WTC11 (cell line): Measurements from ENCODE around the gene SLC35B3. TPM values are rescaled to one million over a fixed set of nuclear protein-coding genes. Genes with fewer than 3 reads are reported as not detected.

ENCODE experiments used
- ATAC-seq: fragments of 200-7000 bp; cut with Tn5 transposase; 2 replicates; pipeline ENCODE4 v1.10.0; 2021; ENCODE audit warnings: mild to moderate bottlenecking, moderate library complexity
- CTCF ChIA-PET: fragments of 300-600 bp; sonication (Branson Sonifier 250); formaldehyde crosslinking; loops from one replicate; lab custom pipeline; 2021; ENCODE audit warnings: antibody characterized with exemption; lab: Charles Lee
- POLR2A ChIA-PET: fragments of 350-600 bp; sonication (Branson Sonifier 250); formaldehyde crosslinking; loops from one replicate; lab custom pipeline; 2021; ENCODE audit warnings: antibody characterized with exemption; lab: Charles Lee
- DNase-seq: peaks from one replicate; pipeline ENCODE4 v3.0.0; 2021; ENCODE audit warnings: low spot score
- H3K27ac Mint-ChIP-seq: 2 replicates; pipeline ENCODE4 v1.8.0; 2021; ENCODE audit warnings: mixed read lengths
- H3K27me3 Mint-ChIP-seq: 2 replicates; pipeline ENCODE4 v1.8.0; 2021; ENCODE audit warnings: low read depth, mild to moderate bottlenecking, moderate library complexity, mixed read lengths
- H3K36me3 Mint-ChIP-seq: 2 replicates; pipeline ENCODE4 v1.8.0; 2021; ENCODE audit warnings: mixed read lengths
- H3K4me1 Mint-ChIP-seq: 2 replicates; pipeline ENCODE4 v1.8.0; 2022; ENCODE audit warnings: mixed read lengths
- H3K4me3 Mint-ChIP-seq: 2 replicates; pipeline ENCODE4 v1.8.0; 2021; ENCODE audit warnings: mild to moderate bottlenecking, moderate library complexity, mixed read lengths
- H3K9me3 Mint-ChIP-seq: 2 replicates; pipeline ENCODE4 v1.8.0; 2021; ENCODE audit warnings: mixed read lengths
- EMX1 ChIP-seq: fragments of 250-450 bp; sonication (Bioruptor Pico); IDR thresholded peaks from 2 replicates; pipeline ENCODE4 v1.8.0; 2021; ENCODE audit warnings: mild to moderate bottlenecking
- ESRRA ChIP-seq: sonication (generic); formaldehyde crosslinking; IDR thresholded peaks from 2 replicates; pipeline ENCODE4 v1.8.1; 2022; ENCODE audit warnings: mild to moderate bottlenecking, missing genetic modification reagents, borderline replicate concordance
- JAZF1 ChIP-seq: fragments of 250-450 bp; sonication (Bioruptor Pico); IDR thresholded peaks from 2 replicates; pipeline ENCODE4 v1.9.0; 2021; ENCODE audit warnings: moderate library complexity, mild to moderate bottlenecking, inconsistent platforms
- NFATC4 ChIP-seq: fragments of 250-450 bp; sonication (Bioruptor Pico); IDR thresholded peaks from 2 replicates; pipeline ENCODE4 v1.9.0; 2021; ENCODE audit warnings: mild to moderate bottlenecking
- NR2C2 ChIP-seq: sonication (generic); formaldehyde crosslinking; IDR thresholded peaks from 2 replicates; pipeline ENCODE4 v1.8.0; 2022; ENCODE audit warnings: mild to moderate bottlenecking, missing genetic modification reagents
- NR3C1 ChIP-seq: sonication (generic); formaldehyde crosslinking; conservative IDR thresholded peaks from 2 replicates; pipeline ENCODE4 v1.8.1; 2023; ENCODE audit warnings: low read depth, mild to moderate bottlenecking, missing genetic modification reagents
- TEAD1 ChIP-seq: sonication (generic); formaldehyde crosslinking; IDR thresholded peaks from 2 replicates; pipeline ENCODE4 v1.8.0; 2022; ENCODE audit warnings: mild to moderate bottlenecking, missing genetic modification reagents
- total RNA-seq: library from RNA; stranded (reverse); gene quantifications from 3 replicates; pipeline ENCODE4 v1.2.3, GENCODE V29; 2021
- TF ChIP-seq, protein P1 (sequence below): fragments of 250-450 bp; sonication (Bioruptor Pico); IDR thresholded peaks from 2 replicates; pipeline ENCODE4 v1.9.0; 2021; ENCODE audit warnings: mild to moderate bottlenecking
- TF ChIP-seq, protein P2 (sequence below): fragments of 250-450 bp; sonication (Bioruptor Pico); IDR thresholded peaks from 2 replicates; pipeline ENCODE4 v1.8.0; 2021; ENCODE audit warnings: mild to moderate bottlenecking
- TF ChIP-seq, protein P3 (sequence below): sonication (generic); formaldehyde crosslinking; IDR thresholded peaks from 2 replicates; pipeline ENCODE4 v1.8.1; 2023; ENCODE audit warnings: mild to moderate bottlenecking, moderate library complexity, missing genetic modification reagents
- TF ChIP-seq, protein P4 (sequence below): sonication (generic); formaldehyde crosslinking; IDR thresholded peaks from 2 replicates; pipeline ENCODE4 v1.8.0; 2023; ENCODE audit warnings: missing genetic modification reagents, mild to moderate bottlenecking, borderline replicate concordance
- TF ChIP-seq, protein P5 (sequence below): sonication (generic); formaldehyde crosslinking; IDR thresholded peaks from 2 replicates; pipeline ENCODE4 v1.8.1; 2023; ENCODE audit warnings: mild to moderate bottlenecking, missing genetic modification reagents, borderline replicate concordance
- TF ChIP-seq, protein P6 (sequence below): sonication (generic); formaldehyde crosslinking; IDR thresholded peaks from 2 replicates; pipeline ENCODE4 v1.8.1; 2023; ENCODE audit warnings: mild to moderate bottlenecking, missing genetic modification reagents
- TF ChIP-seq, protein P7 (sequence below): sonication (generic); formaldehyde crosslinking; IDR thresholded peaks from 2 replicates; pipeline ENCODE4 v1.8.0; 2023; ENCODE audit warnings: mild to moderate bottlenecking, missing genetic modification reagents

The SLC35B3 gene
- total RNA-seq, 1 experiment from 2014 or later = 8.4 TPM

DNA sequence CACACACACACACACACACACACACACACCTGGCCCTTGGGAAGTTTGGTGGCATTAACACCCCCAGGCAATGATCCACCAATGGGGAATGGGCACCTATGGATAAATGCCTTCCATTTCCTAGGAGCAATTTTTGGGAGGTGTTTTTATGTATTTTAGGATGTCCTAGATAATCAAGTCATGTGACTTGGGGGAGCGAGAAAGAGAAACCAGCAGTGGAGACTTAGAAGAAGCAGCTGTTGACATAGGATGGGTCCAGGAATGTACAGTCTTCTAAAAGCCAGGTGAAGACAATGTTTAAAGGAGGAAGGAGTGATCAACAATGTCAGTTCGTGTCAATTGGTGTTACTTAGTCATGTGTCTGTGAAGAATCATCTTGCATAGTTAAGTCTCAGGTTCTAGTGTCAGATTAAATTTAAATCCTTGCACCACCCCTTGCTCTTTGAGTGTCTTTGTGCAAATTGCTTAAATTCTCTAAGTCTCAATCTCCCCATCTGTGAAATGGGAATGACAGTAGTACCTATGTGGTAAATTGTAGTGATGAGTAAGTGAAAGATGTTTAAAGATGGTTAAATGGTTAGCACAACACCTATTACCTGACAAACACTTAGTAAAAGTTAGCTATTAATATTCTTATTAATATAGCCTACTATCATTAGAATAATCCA is 4.4 kb upstream of the SLC35B3 start:
- H3K4me1 Mint-ChIP-seq = peaks cover 9% of the 10 kb centered on the region
- TF ChIP-seq NR3C1 (CRISPR knock-in tag) (no peak), TEAD1 (CRISPR knock-in tag) (no peak), JAZF1 (CRISPR knock-in tag) (no peak)
- TF ChIP-seq, protein P1, sequence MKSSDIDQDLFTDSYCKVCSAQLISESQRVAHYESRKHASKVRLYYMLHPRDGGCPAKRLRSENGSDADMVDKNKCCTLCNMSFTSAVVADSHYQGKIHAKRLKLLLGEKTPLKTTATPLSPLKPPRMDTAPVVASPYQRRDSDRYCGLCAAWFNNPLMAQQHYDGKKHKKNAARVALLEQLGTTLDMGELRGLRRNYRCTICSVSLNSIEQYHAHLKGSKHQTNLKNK (CRISPR knock-in tag) = no peak
- ChIA-PET POLR2A (no interaction called here), CTCF (no interaction called here)
- no peaks in the 10 kb centered on the region; the same call in 1 of the 2 replicates for H3K27me3 Mint-ChIP-seq
- H3K27ac Mint-ChIP-seq = no peak overlapping the region
- H3K36me3 Mint-ChIP-seq = no peaks in the 10 kb centered on the region
- no peak overlapping the region for H3K4me3 Mint-ChIP-seq
- 0 out of 2 replicates have a peak, but pooled peaks cover 5% of the 10 kb centered on the region for H3K9me3 Mint-ChIP-seq
- DNase-seq = no peak
- no peak for ATAC-seq

DNA sequence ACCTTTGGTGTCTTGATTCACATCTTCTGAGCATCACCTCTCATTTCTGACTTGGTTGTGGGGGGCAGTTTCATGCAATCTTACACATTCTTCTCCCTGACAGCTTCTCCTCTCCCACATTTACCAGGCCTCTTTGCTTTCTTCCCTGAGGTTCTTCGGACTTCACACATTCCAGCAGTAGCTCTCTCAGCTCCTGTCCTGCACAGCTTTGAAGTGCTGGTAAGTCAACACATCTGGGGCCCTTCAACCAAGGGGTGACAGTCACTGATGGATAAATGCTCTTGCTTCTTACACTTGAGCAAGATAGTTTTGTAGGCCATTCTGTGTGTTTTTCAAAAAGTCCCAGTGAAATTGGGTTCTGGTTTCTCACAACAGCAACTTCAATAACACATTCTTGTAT is 2.5 kb upstream of the SLC35B3 start:
- Mint-ChIP-seq H3K4me1 (peaks cover 22% of the 10 kb centered on the region), H3K36me3 (no peaks in the 10 kb centered on the region), H3K9me3 (no peaks in the 10 kb centered on the region), H3K27ac (no peak overlapping the region), H3K4me3 (no peak overlapping the region), H3K27me3 (no peaks in the 10 kb centered on the region; the same call in 1 of the 2 replicates)
- ChIA-PET POLR2A (no interaction called here), CTCF (interaction anchor here (1.1 kb wide), 1 partner anchor 44 kb away, joined by 3 read pairs; no protein-coding TSS in a partner anchor)
- DNase-seq = no peak
- no peak for ATAC-seq
- TF ChIP-seq, protein P2, sequence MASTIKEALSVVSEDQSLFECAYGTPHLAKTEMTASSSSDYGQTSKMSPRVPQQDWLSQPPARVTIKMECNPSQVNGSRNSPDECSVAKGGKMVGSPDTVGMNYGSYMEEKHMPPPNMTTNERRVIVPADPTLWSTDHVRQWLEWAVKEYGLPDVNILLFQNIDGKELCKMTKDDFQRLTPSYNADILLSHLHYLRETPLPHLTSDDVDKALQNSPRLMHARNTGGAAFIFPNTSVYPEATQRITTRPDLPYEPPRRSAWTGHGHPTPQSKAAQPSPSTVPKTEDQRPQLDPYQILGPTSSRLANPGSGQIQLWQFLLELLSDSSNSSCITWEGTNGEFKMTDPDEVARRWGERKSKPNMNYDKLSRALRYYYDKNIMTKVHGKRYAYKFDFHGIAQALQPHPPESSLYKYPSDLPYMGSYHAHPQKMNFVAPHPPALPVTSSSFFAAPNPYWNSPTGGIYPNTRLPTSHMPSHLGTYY (CRISPR knock-in tag) = no peak
- TF ChIP-seq TEAD1 (CRISPR knock-in tag) (no peak), EMX1 (CRISPR knock-in tag) (no peak), NR2C2 (no peak), NFATC4 (CRISPR knock-in tag) (no peak), ESRRA (CRISPR knock-in tag) (no peak)
- TF ChIP-seq, protein P3, sequence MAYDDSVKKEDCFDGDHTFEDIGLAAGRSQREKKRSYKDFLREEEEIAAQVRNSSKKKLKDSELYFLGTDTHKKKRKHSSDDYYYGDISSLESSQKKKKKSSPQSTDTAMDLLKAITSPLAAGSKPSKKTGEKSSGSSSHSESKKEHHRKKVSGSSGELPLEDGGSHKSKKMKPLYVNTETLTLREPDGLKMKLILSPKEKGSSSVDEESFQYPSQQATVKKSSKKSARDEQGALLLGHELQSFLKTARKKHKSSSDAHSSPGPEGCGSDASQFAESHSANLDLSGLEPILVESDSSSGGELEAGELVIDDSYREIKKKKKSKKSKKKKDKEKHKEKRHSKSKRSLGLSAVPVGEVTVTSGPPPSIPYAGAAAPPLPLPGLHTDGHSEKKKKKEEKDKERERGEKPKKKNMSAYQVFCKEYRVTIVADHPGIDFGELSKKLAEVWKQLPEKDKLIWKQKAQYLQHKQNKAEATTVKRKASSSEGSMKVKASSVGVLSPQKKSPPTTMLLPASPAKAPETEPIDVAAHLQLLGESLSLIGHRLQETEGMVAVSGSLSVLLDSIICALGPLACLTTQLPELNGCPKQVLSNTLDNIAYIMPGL (CRISPR knock-in tag) = no peak
- TF ChIP-seq, protein P4, sequence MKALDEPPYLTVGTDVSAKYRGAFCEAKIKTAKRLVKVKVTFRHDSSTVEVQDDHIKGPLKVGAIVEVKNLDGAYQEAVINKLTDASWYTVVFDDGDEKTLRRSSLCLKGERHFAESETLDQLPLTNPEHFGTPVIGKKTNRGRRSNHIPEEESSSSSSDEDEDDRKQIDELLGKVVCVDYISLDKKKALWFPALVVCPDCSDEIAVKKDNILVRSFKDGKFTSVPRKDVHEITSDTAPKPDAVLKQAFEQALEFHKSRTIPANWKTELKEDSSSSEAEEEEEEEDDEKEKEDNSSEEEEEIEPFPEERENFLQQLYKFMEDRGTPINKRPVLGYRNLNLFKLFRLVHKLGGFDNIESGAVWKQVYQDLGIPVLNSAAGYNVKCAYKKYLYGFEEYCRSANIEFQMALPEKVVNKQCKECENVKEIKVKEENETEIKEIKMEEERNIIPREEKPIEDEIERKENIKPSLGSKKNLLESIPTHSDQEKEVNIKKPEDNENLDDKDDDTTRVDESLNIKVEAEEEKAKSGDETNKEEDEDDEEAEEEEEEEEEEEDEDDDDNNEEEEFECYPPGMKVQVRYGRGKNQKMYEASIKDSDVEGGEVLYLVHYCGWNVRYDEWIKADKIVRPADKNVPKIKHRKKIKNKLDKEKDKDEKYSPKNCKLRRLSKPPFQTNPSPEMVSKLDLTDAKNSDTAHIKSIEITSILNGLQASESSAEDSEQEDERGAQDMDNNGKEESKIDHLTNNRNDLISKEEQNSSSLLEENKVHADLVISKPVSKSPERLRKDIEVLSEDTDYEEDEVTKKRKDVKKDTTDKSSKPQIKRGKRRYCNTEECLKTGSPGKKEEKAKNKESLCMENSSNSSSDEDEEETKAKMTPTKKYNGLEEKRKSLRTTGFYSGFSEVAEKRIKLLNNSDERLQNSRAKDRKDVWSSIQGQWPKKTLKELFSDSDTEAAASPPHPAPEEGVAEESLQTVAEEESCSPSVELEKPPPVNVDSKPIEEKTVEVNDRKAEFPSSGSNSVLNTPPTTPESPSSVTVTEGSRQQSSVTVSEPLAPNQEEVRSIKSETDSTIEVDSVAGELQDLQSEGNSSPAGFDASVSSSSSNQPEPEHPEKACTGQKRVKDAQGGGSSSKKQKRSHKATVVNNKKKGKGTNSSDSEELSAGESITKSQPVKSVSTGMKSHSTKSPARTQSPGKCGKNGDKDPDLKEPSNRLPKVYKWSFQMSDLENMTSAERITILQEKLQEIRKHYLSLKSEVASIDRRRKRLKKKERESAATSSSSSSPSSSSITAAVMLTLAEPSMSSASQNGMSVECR (CRISPR knock-in tag) = no peak
- TF ChIP-seq, protein P5, sequence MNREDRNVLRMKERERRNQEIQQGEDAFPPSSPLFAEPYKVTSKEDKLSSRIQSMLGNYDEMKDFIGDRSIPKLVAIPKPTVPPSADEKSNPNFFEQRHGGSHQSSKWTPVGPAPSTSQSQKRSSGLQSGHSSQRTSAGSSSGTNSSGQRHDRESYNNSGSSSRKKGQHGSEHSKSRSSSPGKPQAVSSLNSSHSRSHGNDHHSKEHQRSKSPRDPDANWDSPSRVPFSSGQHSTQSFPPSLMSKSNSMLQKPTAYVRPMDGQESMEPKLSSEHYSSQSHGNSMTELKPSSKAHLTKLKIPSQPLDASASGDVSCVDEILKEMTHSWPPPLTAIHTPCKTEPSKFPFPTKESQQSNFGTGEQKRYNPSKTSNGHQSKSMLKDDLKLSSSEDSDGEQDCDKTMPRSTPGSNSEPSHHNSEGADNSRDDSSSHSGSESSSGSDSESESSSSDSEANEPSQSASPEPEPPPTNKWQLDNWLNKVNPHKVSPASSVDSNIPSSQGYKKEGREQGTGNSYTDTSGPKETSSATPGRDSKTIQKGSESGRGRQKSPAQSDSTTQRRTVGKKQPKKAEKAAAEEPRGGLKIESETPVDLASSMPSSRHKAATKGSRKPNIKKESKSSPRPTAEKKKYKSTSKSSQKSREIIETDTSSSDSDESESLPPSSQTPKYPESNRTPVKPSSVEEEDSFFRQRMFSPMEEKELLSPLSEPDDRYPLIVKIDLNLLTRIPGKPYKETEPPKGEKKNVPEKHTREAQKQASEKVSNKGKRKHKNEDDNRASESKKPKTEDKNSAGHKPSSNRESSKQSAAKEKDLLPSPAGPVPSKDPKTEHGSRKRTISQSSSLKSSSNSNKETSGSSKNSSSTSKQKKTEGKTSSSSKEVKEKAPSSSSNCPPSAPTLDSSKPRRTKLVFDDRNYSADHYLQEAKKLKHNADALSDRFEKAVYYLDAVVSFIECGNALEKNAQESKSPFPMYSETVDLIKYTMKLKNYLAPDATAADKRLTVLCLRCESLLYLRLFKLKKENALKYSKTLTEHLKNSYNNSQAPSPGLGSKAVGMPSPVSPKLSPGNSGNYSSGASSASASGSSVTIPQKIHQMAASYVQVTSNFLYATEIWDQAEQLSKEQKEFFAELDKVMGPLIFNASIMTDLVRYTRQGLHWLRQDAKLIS (CRISPR knock-in tag) = no peak
- TF ChIP-seq, protein P6, sequence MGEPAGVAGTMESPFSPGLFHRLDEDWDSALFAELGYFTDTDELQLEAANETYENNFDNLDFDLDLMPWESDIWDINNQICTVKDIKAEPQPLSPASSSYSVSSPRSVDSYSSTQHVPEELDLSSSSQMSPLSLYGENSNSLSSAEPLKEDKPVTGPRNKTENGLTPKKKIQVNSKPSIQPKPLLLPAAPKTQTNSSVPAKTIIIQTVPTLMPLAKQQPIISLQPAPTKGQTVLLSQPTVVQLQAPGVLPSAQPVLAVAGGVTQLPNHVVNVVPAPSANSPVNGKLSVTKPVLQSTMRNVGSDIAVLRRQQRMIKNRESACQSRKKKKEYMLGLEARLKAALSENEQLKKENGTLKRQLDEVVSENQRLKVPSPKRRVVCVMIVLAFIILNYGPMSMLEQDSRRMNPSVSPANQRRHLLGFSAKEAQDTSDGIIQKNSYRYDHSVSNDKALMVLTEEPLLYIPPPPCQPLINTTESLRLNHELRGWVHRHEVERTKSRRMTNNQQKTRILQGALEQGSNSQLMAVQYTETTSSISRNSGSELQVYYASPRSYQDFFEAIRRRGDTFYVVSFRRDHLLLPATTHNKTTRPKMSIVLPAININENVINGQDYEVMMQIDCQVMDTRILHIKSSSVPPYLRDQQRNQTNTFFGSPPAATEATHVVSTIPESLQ (CRISPR knock-in tag) = no peak
- TF ChIP-seq, protein P7, sequence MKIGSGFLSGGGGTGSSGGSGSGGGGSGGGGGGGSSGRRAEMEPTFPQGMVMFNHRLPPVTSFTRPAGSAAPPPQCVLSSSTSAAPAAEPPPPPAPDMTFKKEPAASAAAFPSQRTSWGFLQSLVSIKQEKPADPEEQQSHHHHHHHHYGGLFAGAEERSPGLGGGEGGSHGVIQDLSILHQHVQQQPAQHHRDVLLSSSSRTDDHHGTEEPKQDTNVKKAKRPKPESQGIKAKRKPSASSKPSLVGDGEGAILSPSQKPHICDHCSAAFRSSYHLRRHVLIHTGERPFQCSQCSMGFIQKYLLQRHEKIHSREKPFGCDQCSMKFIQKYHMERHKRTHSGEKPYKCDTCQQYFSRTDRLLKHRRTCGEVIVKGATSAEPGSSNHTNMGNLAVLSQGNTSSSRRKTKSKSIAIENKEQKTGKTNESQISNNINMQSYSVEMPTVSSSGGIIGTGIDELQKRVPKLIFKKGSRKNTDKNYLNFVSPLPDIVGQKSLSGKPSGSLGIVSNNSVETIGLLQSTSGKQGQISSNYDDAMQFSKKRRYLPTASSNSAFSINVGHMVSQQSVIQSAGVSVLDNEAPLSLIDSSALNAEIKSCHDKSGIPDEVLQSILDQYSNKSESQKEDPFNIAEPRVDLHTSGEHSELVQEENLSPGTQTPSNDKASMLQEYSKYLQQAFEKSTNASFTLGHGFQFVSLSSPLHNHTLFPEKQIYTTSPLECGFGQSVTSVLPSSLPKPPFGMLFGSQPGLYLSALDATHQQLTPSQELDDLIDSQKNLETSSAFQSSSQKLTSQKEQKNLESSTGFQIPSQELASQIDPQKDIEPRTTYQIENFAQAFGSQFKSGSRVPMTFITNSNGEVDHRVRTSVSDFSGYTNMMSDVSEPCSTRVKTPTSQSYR (CRISPR knock-in tag) = no peak
